Mononuclear cell (primary cell): ENCODE data around the gene HMX2. TPM values are rescaled to one million over a fixed set of nuclear protein-coding genes. Genes with fewer than 3 reads are reported as not detected.
"Not testable (repeated sequence)": the region's sequence is repeated elsewhere in the genome, so short reads cannot be mapped to it uniquely, and the experiment has no call there.

Experiments
- H3K27me3 ChIP-seq: 2 replicates; pipeline ENCODE4 v1.6.0; 2011; ENCODE audit warnings: low read length, control low read depth; ENCODE audit not compliant: insufficient read depth
- H3K4me1 ChIP-seq: 2 replicates; pipeline ENCODE4 v1.5.1; 2011; ENCODE audit warnings: mild to moderate bottlenecking, low read length, control low read depth; ENCODE audit not compliant: insufficient read depth
- H3K4me3 ChIP-seq: 2 replicates; pipeline ENCODE4 v1.5.1; 2011; ENCODE audit warnings: mild to moderate bottlenecking, low read length, moderate library complexity
- H3K9me3 ChIP-seq: 2 replicates; pipeline ENCODE4 v1.5.1; 2011; ENCODE audit warnings: low read depth, mild to moderate bottlenecking, control low read depth, low read length
- total RNA-seq: library from RNA; depleted of rRNA; stranded (reverse); fragments of >200 nt; gene quantifications from one replicate; pipeline ENCODE4 v1.2.3, GENCODE V29; 2012

Gene HMX2
- total RNA-seq, 1 donor: not detected

- Histone ChIP-seq H3K4me1 (peaks cover 50% of the 10 kb centered on the region), H3K9me3 (no peaks in the 10 kb centered on the region), H3K27me3 (peaks cover 34% of the 10 kb centered on the region), H3K4me3 (peak overlapping the region; percentile 96)
Measured at GRCh38 chr10:123154711-123155505, 7.0 kb downstream of the HMX2 start.

DNA sequence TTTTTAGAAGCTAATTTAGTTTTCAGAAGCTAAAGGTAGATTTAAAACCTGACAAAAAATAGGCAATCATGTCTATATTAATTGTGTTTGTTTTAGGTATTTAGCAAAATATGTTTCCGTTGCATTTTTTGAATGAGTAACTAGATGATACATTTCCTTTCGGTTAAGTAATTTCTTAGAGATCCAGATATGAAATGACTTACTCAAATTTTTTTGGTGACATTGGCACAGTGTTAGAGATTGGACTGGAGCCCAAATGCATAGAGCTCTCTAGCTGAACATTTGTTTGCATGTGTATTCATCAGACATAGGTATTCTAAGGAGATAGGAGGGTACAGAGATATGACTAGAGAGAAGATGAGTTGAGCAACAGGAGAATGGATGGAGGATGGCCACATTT, 8.1 kb downstream of the HMX2 start:
- Histone ChIP-seq H3K4me3 (no peak overlapping the region), H3K27me3 (peaks cover 22% of the 10 kb centered on the region), H3K9me3 (no peaks in the 10 kb centered on the region), H3K4me1 (peaks cover 46% of the 10 kb centered on the region)

DNA sequence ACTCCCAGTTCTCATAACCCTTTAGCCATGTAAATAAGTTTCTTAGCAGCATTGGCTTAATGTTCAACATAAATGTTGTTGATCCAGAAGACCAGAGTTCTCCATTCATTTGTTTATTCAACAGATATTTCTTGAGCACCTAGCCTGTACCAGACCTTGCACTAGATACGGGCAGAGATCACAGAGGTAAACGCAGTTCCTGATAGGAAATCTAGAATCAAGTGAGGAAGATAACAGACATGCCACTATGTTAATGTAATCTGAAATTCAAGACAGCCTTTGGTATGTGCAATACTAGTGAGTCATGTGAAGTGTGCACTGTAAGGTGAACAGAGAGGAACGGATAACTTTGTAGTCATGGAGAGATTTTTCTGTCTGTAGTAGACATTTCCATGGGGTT, 9.3 kb downstream of the HMX2 start:
- Histone ChIP-seq H3K4me1 (peaks cover 41% of the 10 kb centered on the region), H3K27me3 (peaks cover 11% of the 10 kb centered on the region), H3K9me3 (no peaks in the 10 kb centered on the region), H3K4me3 (no peak overlapping the region)

DNA sequence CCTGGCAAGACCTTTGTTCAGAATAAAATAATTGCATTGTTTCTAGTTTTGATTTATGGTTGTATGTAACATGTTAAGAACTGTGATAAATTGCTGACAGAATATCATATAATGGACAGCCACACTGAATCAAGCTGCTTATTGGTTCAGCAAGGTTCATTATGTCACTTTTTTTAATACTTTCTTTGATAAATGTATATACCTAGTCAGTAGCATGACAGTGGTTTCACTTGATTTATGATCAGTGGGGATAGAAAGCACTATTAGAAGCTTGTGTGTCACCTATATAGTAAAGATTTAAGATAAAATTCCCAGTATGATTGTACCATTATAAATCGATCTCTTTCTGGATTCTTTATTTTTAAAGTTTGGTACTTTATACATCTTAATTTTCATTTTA, 10.7 kb downstream of the HMX2 start:
- Histone ChIP-seq H3K9me3 (no peaks in the 10 kb centered on the region), H3K4me1 (peaks cover 36% of the 10 kb centered on the region), H3K4me3 (no peak overlapping the region), H3K27me3 (no peaks in the 10 kb centered on the region)

DNA sequence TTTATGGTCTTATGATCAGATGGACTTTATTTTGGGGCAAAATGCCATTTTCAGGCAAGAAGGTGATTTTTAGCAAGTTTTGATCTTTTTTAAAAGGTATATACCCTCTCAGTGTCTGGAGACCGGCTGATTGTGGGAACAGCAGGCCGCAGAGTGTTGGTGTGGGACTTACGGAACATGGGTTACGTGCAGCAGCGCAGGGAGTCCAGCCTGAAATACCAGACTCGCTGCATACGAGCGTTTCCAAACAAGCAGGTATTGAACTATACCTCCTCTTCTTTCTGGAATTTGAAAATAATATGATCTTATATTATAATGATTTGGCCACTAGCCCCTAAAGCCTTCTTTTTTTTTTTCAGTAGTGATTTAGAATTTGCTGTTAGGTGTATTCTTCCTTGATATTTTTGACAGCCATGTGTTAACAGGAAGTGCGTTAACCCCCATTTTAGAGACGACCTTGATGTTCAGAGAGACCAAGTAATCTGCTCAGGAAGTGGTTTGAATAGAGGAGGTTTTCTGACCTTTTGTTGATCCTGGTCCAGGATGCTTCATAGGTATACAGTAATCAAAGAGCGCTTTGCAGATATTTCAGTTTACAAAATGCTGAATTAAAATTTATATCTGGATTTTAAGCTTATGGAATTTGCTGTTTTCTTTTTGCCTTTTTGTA, 12.5 kb downstream of the HMX2 start:
- Histone ChIP-seq H3K4me1 (peaks cover 27% of the 10 kb centered on the region), H3K4me3 (no peak overlapping the region), H3K9me3 (no peaks in the 10 kb centered on the region), H3K27me3 (no peaks in the 10 kb centered on the region)

DNA sequence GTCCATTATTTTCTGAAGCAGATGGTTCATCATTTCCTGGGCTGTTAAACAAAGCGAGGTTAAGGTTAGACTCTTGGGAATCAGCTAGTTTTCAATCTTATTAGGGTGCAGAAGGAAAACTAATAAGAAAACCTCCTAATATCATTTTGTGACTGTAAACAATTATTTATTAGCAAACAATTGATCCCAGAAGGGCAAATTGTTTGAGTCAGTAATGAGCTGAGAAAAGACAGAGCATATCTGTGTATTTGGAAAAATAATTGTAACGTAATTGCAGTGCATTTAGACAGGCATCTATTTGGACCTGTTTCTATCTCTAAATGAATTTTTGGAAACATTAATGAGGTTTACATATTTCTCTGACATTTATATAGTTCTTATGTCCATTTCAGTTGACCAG, 16.4 kb downstream of the HMX2 start:
- Histone ChIP-seq H3K9me3 (no peaks in the 10 kb centered on the region), H3K4me3 (no peak overlapping the region), H3K4me1 (peaks cover 9% of the 10 kb centered on the region), H3K27me3 (no peaks in the 10 kb centered on the region)

DNA sequence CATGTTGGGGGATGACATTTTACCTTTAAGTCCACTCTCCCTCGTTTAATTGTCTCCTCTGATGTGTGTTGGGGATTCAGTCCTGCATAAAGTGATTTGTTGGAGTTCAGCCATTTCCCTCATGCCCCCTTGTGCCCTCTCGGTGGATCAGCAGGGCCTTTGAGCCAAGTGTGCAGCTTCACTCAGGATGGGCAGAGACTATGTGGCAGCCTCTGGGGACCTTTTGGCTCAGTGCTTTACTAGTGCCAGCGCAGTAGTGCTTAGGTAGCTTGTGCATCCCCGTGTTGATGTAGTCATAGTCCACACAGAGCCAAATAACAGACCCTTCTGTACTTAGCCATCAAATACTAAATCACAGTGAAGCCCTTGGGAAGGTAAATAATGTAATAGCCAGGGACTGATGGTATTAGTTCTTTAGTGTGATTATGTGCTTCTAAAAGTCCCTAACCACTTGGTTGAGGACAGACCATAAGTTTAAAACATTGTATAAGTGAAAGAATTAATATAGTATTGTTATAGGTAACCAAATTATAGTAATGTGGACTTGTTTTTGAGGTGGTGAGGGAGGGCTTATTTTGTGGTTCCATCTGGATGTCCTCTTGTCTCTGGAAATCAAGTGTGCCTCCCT, 17.6 kb downstream of the HMX2 start:
- Histone ChIP-seq H3K27me3 (no peaks in the 10 kb centered on the region), H3K4me3 (no peak overlapping the region), H3K9me3 (no peaks in the 10 kb centered on the region), H3K4me1 (peaks cover 4% of the 10 kb centered on the region)

GRCh38 chr10:123166618-123167017, 18.7 kb downstream of the HMX2 start:
- no peaks in the 10 kb centered on the region for H3K9me3 ChIP-seq
- H3K27me3 ChIP-seq: no peaks in the 10 kb centered on the region
- H3K4me3 ChIP-seq: no peak overlapping the region
- H3K4me1 ChIP-seq: no peaks in the 10 kb centered on the region

- Histone ChIP-seq H3K9me3 (no peaks in the 10 kb centered on the region), H3K4me3 (no peak overlapping the region)
Measured at GRCh38 chr10:123170961-123171360, 23.0 kb downstream of the HMX2 start.

DNA sequence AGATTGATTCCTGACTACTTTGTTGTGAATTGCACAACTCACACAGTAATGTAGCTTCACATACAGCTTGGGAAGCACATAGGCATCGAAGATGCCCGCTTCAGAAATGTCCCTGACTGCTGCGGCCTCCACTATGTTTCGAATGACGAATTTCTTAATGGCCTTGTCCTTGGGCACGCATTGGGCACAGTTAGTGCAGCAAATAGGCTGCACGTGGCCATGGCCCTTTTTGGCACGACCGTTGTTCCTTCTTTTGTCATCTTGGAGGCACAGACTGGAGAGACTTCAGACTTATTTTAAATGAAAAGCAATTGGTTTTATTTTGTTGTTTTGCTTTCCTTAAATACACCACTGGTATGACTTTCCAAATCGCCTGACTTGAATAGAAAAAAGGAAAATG, 23.7 kb downstream of the HMX2 start:
- H3K4me3 ChIP-seq, H3K27me3 ChIP-seq, H3K9me3 ChIP-seq, H3K4me1 ChIP-seq: not testable (repeated sequence)

More at GRCh38 chr10:123170961-123171360, 23.0 kb downstream of the HMX2 start:
- Histone ChIP-seq H3K27me3 (no peaks in the 10 kb centered on the region), H3K4me1 (no peaks in the 10 kb centered on the region)

DNA sequence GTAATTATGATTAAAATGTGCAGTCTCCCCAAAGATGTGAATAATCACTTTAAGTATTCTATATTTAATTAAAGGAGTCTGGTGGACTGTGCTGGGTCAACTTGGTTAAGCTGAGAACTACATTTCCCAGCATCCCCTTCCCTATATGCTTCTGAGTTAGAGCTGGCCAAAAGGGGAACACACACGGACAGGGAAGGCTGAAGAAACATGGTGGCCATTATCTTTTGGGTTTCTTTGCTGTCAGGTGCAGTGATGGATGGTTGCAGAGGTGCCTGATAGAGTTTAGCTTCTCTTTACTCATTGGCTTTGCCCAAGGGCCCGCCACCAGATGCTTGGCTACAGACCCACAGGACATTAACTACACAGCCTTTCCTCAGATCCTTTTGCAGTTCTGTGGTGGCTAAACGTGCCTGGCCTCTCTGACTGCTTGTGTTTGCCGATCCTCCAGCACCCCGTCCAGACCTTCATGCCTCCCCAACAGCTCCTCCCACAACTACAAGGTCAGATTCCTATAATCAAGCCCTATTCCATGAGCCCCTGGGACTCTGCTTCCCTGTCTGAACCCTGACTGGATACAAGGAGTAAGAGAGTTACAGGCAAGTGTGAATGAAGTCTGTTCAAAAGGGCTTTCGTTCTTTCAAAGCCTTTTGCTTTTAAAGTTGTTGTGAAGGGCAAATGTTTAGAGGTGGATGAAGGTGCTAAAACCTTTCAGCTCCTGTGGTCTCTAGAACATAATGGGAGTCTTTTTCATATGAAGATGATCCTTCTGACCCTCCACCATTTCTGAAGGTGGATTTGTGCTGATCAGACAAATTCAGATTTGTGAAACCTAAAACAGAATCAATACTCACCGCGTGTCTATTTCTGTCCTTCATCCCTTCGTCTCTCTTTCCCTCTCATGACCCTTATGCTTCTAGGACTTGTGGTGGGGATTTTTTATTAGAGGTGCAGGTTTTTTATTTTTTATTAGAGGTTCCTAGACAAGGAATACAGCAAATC, 27.8 kb downstream of the HMX2 start:
- Histone ChIP-seq H3K4me3 (no peak overlapping the region), H3K9me3 (no peaks in the 10 kb centered on the region), H3K4me1 (no peaks in the 10 kb centered on the region), H3K27me3 (no peaks in the 10 kb centered on the region)

- not testable (repeated sequence) for H3K4me3 ChIP-seq, H3K27me3 ChIP-seq, H3K9me3 ChIP-seq, H3K4me1 ChIP-seq
Measured at GRCh38 chr10:123178390-123178789, 30.5 kb downstream of the HMX2 start.

DNA sequence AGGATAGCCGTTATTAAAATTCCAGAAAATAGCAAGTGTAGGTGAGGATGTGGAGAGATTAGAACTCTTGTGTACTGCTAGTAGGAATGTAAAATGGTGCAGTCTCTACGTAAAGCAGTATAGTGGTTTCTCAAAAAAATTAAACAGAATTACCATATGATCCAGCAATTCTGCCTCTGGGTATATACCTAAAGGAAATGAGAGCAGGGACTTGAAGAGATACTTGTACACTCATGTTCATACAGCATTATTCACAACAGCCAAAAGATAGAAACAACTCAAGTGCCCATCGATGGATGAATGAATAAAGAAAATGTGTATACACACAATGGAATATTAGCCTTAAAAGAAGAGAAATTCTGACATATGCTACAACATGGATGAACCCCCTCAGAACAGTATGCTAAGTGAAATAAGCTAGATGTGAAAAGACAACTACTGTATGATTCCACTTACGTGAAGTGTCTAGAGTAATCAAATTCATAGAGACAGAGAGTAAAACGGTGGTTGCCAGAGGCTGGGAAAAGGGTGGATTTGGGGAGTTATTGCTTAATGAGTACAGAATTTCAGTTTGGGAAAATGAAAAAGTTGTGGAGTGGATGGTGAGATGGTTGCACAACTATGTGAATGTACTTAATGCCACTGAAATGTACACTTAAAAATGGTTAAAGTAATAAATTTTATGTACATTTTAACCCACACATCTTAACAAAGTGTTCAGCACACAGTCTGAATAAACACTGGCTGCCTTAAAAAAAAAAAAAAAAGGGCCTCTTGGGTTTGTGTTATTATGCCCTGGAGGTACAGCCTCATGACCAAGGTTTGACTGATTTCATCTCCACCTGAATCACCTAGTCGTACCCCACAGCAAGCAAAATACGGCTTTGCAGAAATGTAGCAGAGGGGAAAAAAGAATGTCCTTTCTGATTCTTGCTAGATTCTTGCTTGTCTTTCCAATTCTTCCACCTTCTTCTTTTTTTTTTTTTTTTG, 32.5 kb downstream of the HMX2 start:
- Histone ChIP-seq H3K4me3 (no peak overlapping the region), H3K4me1 (no peaks in the 10 kb centered on the region), H3K9me3 (peaks cover 19% of the 10 kb centered on the region), H3K27me3 (no peaks in the 10 kb centered on the region)

DNA sequence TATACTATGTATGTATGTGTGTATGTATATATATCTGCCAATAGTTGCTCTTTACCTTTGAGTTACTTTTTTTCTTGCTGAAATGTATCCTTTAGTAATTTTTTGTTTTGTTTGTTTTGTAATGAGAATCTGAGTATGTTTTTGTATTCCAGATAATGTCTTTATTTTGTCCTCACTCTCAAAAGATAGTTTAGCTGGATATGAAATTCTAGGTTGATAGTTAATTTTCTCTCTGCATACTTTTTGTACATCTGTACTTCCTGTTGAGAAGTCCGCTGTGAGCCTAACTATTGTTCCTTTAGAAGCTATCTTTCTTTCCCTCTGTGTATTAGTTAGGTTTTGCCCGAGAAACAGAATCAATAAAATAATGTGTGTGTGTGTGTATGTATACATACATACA, 35.8 kb downstream of the HMX2 start:
- no peak overlapping the region for H3K4me3 ChIP-seq
- peaks cover 19% of the 10 kb centered on the region for H3K9me3 ChIP-seq
- H3K4me1 ChIP-seq: no peaks in the 10 kb centered on the region
- no peaks in the 10 kb centered on the region for H3K27me3 ChIP-seq
